Measurements from ENCODE around the gene FOXE1.

The FOXE1 gene

GRCh38 chr9:97853056-97853843 is at the start of gene FOXE1:
Gene FOXE1, plus strand, starts transcription at chr9:97853226. Its CDS starts 689 bp downstream, at chr9:97853915.
- DNase-seq, result peak; percentile 36

DNA sequence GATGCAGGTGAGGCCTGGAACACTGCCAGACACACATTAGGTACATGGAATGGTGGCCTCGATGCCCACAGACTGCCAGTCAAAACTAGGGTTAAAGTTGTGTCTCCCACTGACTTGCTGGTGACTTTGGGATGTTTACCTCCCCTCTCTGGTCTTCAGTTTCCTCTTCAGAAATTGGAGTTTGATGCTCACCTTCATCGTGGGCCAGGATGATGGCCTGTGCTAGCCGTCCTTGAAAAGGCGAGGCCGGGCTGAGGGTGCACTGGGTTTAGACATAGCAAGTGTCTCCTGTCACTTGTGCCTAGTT is 49.0 kb upstream of the FOXE1 start:
- no peak for DNase-seq

DNA sequence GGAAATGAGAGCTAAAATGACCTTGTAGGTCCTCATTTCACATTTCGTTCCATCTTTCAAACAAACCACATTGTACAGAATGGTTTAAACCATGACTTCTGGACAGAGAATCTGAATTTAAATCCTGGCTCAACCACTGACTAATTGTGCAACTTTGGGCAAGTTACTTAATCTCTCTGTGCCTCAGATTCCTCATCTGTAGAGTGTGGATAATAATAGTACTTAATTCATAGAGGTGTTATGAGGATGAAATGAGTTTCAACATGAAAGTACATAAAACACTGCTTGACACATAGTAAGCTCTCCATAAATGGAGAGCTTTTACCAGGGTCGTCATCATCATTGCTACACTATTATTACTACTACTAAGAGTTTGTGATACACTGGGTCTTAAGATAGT is 46.3 kb upstream of the FOXE1 start:
- DNase-seq, result no peak

DNA sequence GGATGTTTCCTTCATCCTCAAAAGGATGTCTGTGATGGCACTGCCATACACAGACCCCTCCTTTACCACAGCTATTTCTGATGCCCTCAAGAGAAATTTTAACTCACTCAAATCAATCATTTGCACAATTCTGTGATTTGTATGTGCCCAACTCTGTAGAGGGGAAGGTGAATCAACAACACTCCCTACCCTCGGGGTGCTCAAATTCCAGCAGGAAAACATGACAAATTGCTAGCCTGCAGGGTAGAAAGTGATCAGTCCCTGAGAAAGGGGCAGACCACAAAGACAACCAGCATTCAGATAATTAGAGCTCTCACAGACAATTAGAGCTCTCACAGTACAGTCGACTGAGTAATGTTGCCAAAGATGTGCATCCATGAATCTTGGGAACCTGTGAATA is 45.3 kb upstream of the FOXE1 start:
- peak; percentile 48 for DNase-seq

GRCh38 chr9:97808415-97808814 is 44.6 kb upstream of the FOXE1 start:
- no peak for DNase-seq

- DNase-seq, result peak; percentile 32
These were observed 44.1 kb upstream of the FOXE1 start for GRCh38 chr9:97808972-97809371.

DNA sequence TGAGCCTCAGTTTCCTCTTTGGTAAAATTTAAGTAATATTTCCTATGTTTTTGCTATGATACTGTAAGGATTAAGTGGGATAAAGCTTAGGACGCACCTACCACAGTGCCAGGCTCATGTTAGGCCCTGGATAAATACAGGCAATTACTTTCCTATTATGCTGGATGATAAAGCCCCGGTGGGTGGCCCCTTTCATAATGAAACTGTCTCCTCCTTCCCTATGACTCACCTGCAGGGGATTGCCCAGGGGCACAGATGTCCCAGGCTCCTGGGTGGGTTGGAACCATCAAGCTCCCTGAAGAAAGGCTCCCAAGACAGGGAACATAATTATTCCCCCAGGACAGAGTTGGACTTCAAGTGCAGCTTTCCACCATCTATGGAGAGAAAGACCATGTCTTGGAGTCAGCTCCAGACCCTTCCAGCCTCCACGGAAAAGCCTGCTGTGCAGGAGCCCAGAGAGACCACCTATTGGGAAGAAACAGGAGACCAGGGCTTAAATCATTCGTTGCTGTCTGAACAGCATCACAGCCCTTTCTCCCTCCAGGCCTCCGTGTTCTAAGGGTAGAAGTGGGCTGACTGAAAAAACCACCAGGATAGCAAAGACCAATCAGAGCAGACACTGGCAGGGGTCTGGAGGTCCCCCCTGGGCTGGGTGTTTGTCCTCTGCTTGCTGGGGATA is 43.2 kb upstream of the FOXE1 start:
- peak; percentile 66 for DNase-seq

DNA sequence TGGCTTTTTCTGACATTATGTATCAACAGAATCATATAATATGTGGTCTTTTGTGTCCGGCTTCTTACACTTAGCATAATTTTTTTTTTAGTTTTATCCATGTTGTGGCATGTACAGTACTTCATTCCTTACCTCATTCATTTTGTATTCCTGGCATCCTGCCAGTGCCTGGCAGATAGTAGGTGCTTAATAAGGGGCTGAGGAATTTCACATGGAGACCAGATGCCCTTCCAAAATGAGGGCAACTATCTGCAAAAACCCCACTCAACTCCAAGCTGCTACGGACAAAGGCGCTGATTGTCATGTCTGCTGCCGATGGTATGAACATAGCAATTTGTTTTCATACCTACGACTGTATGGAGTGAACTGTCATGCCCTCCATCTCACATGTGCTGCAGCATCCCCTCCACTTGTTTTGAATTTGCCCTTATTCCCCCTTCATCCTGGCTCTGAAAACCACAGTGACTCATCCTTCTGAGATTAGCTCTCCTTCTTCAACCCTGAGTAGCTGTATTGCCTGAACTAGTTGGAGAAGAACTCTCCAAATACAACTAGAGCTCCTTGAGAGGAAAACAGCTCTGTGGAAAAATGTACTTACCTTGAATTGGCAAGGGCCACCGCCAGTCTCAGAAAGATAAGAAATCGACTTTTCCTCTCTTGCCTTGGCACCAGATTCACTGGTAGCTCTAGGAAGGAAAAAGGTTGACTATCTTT is 41.3 kb upstream of the FOXE1 start:
- DNase-seq, result peak; percentile 84

DNA sequence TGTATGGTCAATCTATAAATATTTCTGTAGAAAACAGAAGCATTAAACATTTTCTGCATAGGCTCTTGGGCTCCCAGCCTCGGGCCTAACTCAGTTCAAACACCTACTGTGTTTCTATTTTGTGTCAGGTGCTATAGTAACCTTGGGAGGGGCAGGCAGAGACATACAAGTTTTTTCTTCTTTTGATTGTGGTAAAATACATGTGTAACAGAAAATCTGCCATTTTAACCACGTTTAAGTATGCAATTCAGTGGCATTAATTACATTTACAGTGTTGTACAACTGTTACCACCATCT is 40.8 kb upstream of the FOXE1 start:
- DNase-seq, result no peak

- no peak for DNase-seq
These were observed 40.0 kb upstream of the FOXE1 start for GRCh38 chr9:97813072-97813471.

- DNase-seq, result no peak
These were observed 33.3 kb upstream of the FOXE1 start for GRCh38 chr9:97819735-97820134.

GRCh38 chr9:97820373-97820772 is 32.7 kb upstream of the FOXE1 start:
- no peak for DNase-seq

GRCh38 chr9:97830884-97831829 is 21.9 kb upstream of the FOXE1 start:
- no peak for DNase-seq

DNA sequence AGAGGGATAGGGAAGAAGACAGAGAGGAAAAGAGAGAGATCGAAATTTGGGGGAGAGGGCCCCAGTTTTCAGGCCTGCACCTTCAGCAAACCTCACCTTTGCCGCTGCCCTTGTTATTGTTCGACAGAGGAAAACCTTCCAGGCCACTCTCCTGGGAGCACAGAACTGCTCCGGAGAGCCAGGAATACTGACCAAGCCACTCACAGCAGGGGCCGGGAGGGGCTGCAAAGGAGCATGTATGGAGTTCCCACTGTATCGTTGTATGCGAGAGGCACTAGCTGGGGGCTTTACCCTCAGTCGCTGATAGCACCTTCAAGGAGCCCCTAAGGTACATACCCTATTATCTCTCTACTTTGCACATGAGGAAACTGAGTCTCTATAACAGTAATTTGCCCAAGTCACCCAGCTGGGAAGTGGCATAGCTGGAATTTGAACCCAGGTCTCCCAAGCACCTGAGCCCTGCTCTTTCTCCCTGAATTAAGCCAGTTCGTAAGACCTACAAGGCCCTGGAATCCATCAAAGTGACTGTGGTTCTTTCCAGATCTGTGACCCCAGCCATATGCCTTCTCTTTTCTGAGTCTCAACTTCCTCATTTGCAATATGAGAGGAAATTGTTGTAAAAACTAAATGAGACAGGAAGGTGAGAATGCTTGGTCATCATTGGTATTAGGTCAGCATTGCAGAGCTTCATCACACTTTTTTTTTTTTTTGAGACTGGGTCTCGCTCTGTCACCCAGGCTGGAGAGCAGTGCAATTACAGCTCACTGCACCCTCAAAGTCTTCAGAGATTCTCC is 21.0 kb upstream of the FOXE1 start:
- DNase-seq, result no peak

- DNase-seq, result peak; percentile 80
These were observed 12.5 kb upstream of the FOXE1 start for GRCh38 chr9:97840521-97840920.

DNA sequence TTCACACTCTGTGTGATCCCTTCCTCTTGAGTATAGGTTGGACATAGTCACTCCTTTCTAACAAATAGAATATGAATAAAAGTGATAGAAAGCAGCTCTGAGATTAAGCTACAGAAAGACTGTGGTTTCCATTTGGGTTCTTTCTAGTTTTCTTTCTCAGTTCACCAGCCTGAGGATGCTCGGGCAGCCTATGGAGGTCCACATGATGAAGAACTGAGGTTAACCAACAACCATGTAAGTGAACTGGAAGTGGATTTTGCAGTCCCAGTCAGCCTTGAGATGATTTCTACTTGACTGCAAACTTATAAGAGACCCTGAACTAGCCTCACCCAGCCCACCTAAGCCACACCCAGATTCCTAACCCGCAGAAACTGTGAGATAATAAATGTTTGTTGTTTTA is 10.1 kb upstream of the FOXE1 start:
- DNase-seq, result no peak

GRCh38 chr9:97845130-97845529 is 7.9 kb upstream of the FOXE1 start:
- DNase-seq, result peak; percentile 71

- no peak for DNase-seq
These were observed 7.3 kb upstream of the FOXE1 start for GRCh38 chr9:97845763-97846162.

GRCh38 chr9:97846347-97846746 is 6.7 kb upstream of the FOXE1 start:
- DNase-seq, result no peak

GRCh38 chr9:97847474-97848214 is 5.4 kb upstream of the FOXE1 start:
- no peak for DNase-seq

GRCh38 chr9:97848215-97848479 is 4.9 kb upstream of the FOXE1 start:
- DNase-seq, result peak; percentile 49

All from EL (cell line).